Gastroesophageal sphincter (tissue), 4 donors: Measurements from ENCODE around the gene MZB1. TPM values are rescaled to one million over a fixed set of nuclear protein-coding genes. Genes with fewer than 3 reads are reported as not detected.

Experiments used
- ATAC-seq: fragments of 150-250 bp; one replicate; pipeline ENCODE4 v1.9.1; 2016; ENCODE audit warnings: mild to moderate bottlenecking, moderate library complexity
- H3K27ac ChIP-seq, 4 donors: fragments of 200-600 bp; sonication (generic) in 3 of 4; 1 replicate in 3 of 4; 2 replicates in 1 of 4; pipeline ENCODE4 v1.5.1; 2016 to 2019
- H3K27me3 ChIP-seq: fragments of 200-600 bp; sonication (generic); one replicate; pipeline ENCODE4 v1.5.1; 2019
- H3K36me3 ChIP-seq, 2 donors: fragments of 200-600 bp; sonication (generic); one replicate each; pipeline ENCODE4 v1.5.1; 2019; ENCODE audit warnings: control low read depth in 1 of 2
- H3K4me1 ChIP-seq, 3 donors: fragments of 200-600 bp; sonication (generic); 1 replicate in 2 of 3; 2 replicates in 1 of 3; pipeline ENCODE4 v1.5.1; 2016 to 2019; ENCODE audit warnings: control low read depth in 2 of 3
- H3K4me3 ChIP-seq, 2 donors: fragments of 200-600 bp; sonication (generic); one replicate each; pipeline ENCODE4 v1.5.1; 2019; ENCODE audit warnings: mild to moderate bottlenecking in 1 of 2, moderate library complexity in 1 of 2
- H3K9me3 ChIP-seq, 3 donors: fragments of 200-600 bp; sonication (generic); one replicate each; pipeline ENCODE4 v1.5.1; 2017 to 2019; ENCODE audit warnings: control low read depth in 2 of 3
- CTCF ChIP-seq, 4 experiments: fragments of 200-600 bp in 2 of 4; fragments of 450-650 bp in 2 of 4; sonication (generic) in 1 of 4; IDR thresholded peaks; one replicate each; pipeline ENCODE4 v1.5.1; 2017 to 2019; ENCODE audit warnings: antibody characterized with exemption in 4 of 4, mild to moderate bottlenecking in 2 of 4, moderate library complexity in 2 of 4
- EP300 ChIP-seq: sonication (generic); formaldehyde crosslinking; IDR thresholded peaks from one replicate; pipeline ENCODE4 v1.6.1; 2017; ENCODE audit warnings: antibody characterized with exemption, mild to moderate bottlenecking
- POLR2A ChIP-seq, 2 donors: fragments of 450-650 bp; IDR thresholded peaks; one replicate each; pipeline ENCODE4 v1.6.1; 2017; ENCODE audit warnings: antibody characterized with exemption in 2 of 2, mild to moderate bottlenecking in 2 of 2, moderate library complexity in 1 of 2
- POLR2AphosphoS5 ChIP-seq: sonication (generic); formaldehyde crosslinking; IDR thresholded peaks from one replicate; pipeline ENCODE4 v1.6.1; 2017; ENCODE audit warnings: antibody characterized with exemption
- WGBS, 2 donors: methylation state at CpG; one replicate each; pipeline ENCODE4 v1.1.5; 2018; ENCODE audit warnings: low coverage in 1 of 2; 5-methylcytosine and 5-hydroxymethylcytosine counted together
- total RNA-seq, 4 donors: library from RNA; depleted of rRNA; stranded (reverse); fragments of >200 nt; gene quantifications; one replicate each; pipeline ENCODE4 v1.1.0, GENCODE V29; 2016

MZB1 gene
- total RNA-seq, 4 donors from 2014 or later, result 0.74 TPM; not detected in 3

GRCh38 chr5:139385061-139386049, 4.4 kb downstream of the MZB1 start:
- 41 to 57% methylated on average over 3 to 5 of the region's 8 CpGs for WGBS, 2 donors
- Histone ChIP-seq H3K9me3 (no peaks in the 10 kb centered on the region), H3K27me3 (no peaks in the 10 kb centered on the region), H3K4me3 (peak overlapping the region in 1 of 2 donors; percentile 37), H3K27ac (peak overlapping the region in 3 of 4 donors; percentile 55 to 62 (median 62)), H3K4me1 (peaks cover 0 to 24% (median 13%) of the 10 kb centered on the region in 3 donors), H3K36me3 (no peaks in the 10 kb centered on the region)
- no peak for TF ChIP-seq POLR2A (IDR thresholded peaks at IDR 0.05)
- TF ChIP-seq EP300, result no peak
- TF ChIP-seq CTCF (IDR thresholded peaks at IDR 0.05), result peak in 1 of 4 experiments; percentile 30
- TF ChIP-seq POLR2AphosphoS5, result no peak
- ATAC-seq, result no peak

GRCh38 chr5:139384591-139385051, 5.1 kb downstream of the MZB1 start:
- no peak for ATAC-seq
- Histone ChIP-seq H3K4me3 (peak overlapping the region in 1 of 2 donors; percentile 37), H3K36me3 (no peaks in the 10 kb centered on the region), H3K27ac (peak overlapping the region in 3 of 4 donors; percentile 55 to 62 (median 62)), H3K9me3 (no peaks in the 10 kb centered on the region), H3K27me3 (no peaks in the 10 kb centered on the region), H3K4me1 (peaks cover 0 to 24% (median 13%) of the 10 kb centered on the region in 3 donors)
- WGBS, 2 donors, result 40% methylated on average over 1 of the region's 9 CpGs; no CpG with 5 or more reads in 1 of the 2 donors
- no peak for TF ChIP-seq EP300
- no peak for TF ChIP-seq POLR2AphosphoS5
- no peak for TF ChIP-seq CTCF (IDR thresholded peaks at IDR 0.05)
- no peak for TF ChIP-seq POLR2A (IDR thresholded peaks at IDR 0.05)

- Histone ChIP-seq H3K4me1 (peaks cover 0 to 24% (median 13%) of the 10 kb centered on the region in 3 donors), H3K36me3 (no peaks in the 10 kb centered on the region), H3K27me3 (no peaks in the 10 kb centered on the region), H3K9me3 (no peaks in the 10 kb centered on the region), H3K4me3 (no peak overlapping the region), H3K27ac (peak overlapping the region in 2 of 4 donors; percentile 10 to 62)
- WGBS, 2 donors, result no CpG with 5 or more reads among the region's 7 CpGs
- TF ChIP-seq POLR2AphosphoS5 (no peak), EP300 (no peak), CTCF (IDR thresholded peaks at IDR 0.05) (no peak), POLR2A (IDR thresholded peaks at IDR 0.05) (no peak)
- ATAC-seq, result no peak
These were observed 5.6 kb downstream of the MZB1 start for GRCh38 chr5:139383993-139384590.

- H3K4me1 ChIP-seq, result peaks cover 0 to 25% (median 11%) of the 10 kb centered on the region in 3 donors
- 100% methylated on average over 2 of the region's 10 CpGs; no CpG with 5 or more reads in 1 of the 2 donors for WGBS, 2 donors
These were observed 6.3 kb downstream of the MZB1 start, which contains the start of gene SLC23A1 for GRCh38 chr5:139383275-139383992. Gene SLC23A1 (minus strand): TSS chr5:139383297. CDS start chr5:139383253, 44 bp downstream.

More at GRCh38 chr5:139383275-139383992, 6.3 kb downstream of the MZB1 start, which contains the start of gene SLC23A1:
- Histone ChIP-seq H3K27me3 (no peaks in the 10 kb centered on the region), H3K9me3 (no peaks in the 10 kb centered on the region), H3K27ac (peak within 1 kb of the TSS in 2 of 4 donors; percentile 10 to 62), H3K4me3 (no peak within 1 kb of the TSS), H3K36me3 (no peaks in the 10 kb centered on the region)
- TF ChIP-seq CTCF (IDR thresholded peaks at IDR 0.05), result no peak
- ATAC-seq, result no peak
